ENCODE measurements around the gene HMGCS2. TPM values are rescaled to one million over a fixed set of nuclear protein-coding genes. Genes with fewer than 3 reads are reported as not detected.

HMGCS2 gene
- total and polyA plus RNA-seq, 5 experiments from 2014 or later: not detected

DNA sequence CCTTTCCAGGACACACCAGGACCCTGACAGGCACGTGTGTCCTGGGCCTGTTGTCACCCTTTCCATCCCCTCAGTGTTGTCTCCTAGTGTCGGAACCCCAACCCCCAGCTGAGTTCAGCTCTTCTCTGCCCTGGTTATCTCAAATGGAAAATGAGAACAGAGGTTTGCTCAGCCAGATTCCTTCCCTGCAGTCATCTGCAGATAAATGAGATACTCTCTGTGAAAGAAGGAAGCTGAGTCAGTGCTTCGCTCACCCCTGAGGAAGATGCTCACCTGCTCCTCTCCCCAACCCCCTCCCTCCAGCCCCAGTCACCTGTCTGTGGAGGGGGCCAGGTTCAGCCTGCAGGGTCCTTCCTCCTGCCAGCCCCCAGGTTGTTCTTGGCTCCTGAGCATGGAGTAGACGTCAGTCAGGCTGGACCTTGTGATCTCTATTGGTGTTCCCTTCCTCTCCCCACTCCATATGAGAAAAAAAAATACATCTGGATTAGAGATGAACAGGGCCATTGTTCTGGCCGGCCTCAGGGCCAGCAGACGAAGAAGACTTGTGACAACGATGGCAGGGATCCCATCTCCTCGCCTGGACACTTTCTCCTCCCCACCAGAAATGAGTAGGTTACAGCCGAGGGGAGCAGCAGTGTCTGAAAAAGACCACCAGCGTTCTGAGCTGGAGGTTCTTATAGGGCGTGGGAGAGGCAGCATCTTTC lies 36.1 kb downstream of the HMGCS2 start:
- Mint-ChIP-seq H3K27ac (no peak overlapping the region), H3K4me1 (peaks cover 0 to 4% (median 0%) of the 10 kb centered on the region in 4 donors), H3K4me3 (no peak overlapping the region), H3K9me3 (no peaks in the 10 kb centered on the region), H3K27me3 (no peaks in the 10 kb centered on the region), H3K36me3 (peaks cover 5 to 69% (median 18%) of the 10 kb centered on the region in 3 donors)
- POLR2A ChIA-PET: no interaction called here
- DNase-seq: no peak
- ATAC-seq: no peak

DNA sequence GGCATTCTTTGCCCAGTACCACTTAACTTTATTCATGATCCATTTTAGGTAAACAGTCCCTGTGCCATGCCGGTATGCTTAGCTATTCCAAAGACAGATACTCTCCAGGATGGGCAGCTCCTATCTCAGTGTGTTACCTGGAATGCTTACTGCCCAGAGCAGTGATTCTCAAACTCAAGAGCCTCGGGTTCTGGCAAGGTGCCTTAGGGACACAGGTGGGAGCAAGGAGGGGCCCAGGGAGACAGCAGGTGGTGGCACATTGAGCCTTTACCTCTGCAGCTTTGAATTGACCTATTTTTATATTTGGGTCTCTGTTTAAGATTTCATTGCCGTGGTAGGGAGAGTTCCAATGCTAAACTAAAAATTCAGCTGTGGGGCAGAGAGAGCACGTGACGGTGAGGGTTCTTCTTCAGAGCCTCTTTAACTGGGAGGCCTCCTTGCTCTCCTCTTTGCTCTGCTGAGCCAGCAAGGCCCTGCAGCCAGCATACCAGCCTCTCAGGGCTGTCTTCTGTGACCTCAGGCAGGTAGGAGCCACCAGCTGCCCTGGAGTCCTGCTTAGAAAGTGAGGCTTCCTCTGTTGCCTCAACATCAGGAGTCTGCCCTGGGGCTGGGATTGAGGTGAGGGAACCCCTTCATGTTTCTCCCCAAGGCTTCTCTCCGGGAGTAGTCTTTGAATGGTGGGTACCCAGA lies 36.8 kb downstream of the HMGCS2 start:
- POLR2A ChIA-PET: no interaction called here

DNA sequence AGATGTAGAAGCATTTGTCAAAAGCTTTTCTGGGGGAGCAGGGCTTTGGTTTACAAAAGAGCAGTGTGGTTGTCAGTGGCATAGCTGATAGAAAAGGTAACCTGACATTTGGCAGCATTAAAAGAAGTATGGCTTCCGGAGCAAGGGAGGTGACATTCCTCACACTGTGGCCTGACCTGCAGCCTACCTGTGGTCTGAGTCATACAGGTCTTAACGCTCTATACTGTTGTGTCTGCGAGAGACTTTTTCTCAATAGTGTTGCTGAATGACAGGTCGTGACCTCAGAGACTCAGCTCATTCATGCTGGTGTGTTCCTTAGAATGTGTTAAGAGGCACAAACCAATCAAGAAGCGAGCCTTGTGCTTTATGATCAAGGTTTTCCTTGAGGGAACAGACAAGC lies 37.6 kb downstream of the HMGCS2 start:
- no peak for DNase-seq
- ATAC-seq: no peak
- Mint-ChIP-seq H3K9me3 (no peaks in the 10 kb centered on the region), H3K36me3 (peaks cover 5 to 71% (median 29%) of the 10 kb centered on the region in 3 donors), H3K4me1 (peaks cover 0 to 4% (median 0%) of the 10 kb centered on the region in 4 donors), H3K27me3 (no peaks in the 10 kb centered on the region), H3K4me3 (no peak overlapping the region), H3K27ac (no peak overlapping the region)
- POLR2A ChIA-PET: no interaction called here

More for the DNA sequence above, 36.8 kb downstream of the HMGCS2 start:
- no peak overlapping the region for H3K27ac Mint-ChIP-seq
- no peaks in the 10 kb centered on the region for H3K9me3 Mint-ChIP-seq
- H3K4me1 Mint-ChIP-seq: peaks cover 0 to 4% (median 0%) of the 10 kb centered on the region in 4 donors
- no peaks in the 10 kb centered on the region for H3K27me3 Mint-ChIP-seq
- no peak overlapping the region for H3K4me3 Mint-ChIP-seq
- peaks cover 5 to 71% (median 23%) of the 10 kb centered on the region in 3 donors for H3K36me3 Mint-ChIP-seq
- no peak for DNase-seq
- ATAC-seq: no peak

DNA sequence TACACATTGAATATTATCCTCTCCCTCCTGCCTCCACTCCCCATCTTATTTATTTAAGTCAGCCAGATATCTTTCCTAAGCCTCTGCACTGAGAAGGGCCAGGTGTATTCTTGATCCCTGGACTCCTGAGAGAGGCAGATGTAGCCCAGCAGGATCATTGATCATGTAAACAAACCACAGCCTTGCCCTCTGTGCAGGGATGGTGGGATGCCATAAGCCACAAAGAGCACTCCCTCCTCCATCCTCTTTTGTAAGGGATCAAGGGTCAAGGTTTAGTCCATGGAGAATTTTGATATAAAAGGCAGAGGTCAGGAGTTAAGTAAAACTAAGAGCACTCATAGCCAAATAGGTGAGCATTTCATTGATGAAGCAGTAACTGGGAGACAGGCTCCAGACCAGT lies 39.7 kb downstream of the HMGCS2 start:
- Mint-ChIP-seq H3K4me1 (peaks cover 0 to 8% (median under 1%) of the 10 kb centered on the region in 4 donors), H3K36me3 (peaks cover 5 to 75% (median 20%) of the 10 kb centered on the region in 3 donors), H3K9me3 (no peaks in the 10 kb centered on the region), H3K4me3 (no peak overlapping the region), H3K27ac (no peak overlapping the region), H3K27me3 (no peaks in the 10 kb centered on the region)
- DNase-seq (no peak), ATAC-seq (no peak)
- POLR2A ChIA-PET: no interaction called here

DNA sequence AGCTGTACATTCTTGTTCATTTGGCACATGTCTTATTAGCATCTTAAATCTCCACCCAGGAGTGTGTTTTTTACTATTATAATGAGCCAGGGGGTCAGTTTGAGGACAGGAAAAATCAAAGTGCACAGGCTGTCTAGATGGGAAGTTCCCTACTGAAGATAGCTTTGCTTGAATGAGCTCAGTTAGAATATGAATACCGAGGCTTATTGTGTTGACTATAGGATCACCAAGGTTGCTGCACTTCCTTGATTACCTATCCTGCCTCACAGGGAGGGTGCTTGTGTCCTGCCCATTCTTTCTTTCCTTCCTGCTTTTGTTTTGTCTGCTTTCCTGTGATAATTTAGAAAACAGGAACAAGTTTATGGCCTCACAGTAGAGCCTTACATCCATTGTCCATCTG lies 40.7 kb downstream of the HMGCS2 start:
- no peak for ATAC-seq
- no peak for DNase-seq
- Mint-ChIP-seq H3K4me1 (peaks cover 0 to 8% (median under 1%) of the 10 kb centered on the region in 4 donors), H3K9me3 (no peaks in the 10 kb centered on the region), H3K4me3 (no peak overlapping the region), H3K27me3 (no peaks in the 10 kb centered on the region), H3K27ac (peak overlapping the region in 2 of 10 donors; percentile 0 to 13), H3K36me3 (peaks cover 5 to 82% (median 26%) of the 10 kb centered on the region in 3 donors)
- POLR2A ChIA-PET: no interaction called here

DNA sequence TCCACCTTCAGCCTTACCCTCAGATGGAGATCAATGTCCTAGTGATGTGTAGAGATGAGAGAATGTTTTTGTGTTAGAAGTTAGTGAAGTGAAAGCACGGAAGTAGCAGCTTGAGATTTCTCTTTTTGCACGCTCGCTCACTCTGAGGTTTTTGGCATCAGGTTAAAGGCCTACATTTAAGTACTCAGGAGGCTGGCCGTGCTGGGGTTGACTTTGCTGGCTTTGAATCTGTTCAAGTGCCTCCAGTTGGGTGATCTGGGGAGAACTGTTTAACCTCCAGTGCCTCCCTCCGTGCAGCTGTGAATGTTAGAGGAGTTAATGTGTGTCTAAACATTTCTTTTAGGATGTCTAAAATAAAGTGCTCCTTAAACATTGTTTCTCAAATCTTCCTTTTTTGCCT lies 43.1 kb downstream of the HMGCS2 start:
- H3K27ac Mint-ChIP-seq: peak overlapping the region in 9 of 10 donors; percentile 23 to 81 (median 55)
- no peaks in the 10 kb centered on the region for H3K27me3 Mint-ChIP-seq
- POLR2A ChIA-PET: no interaction called here
- peak overlapping the region in 1 of 10 donors; percentile 29 for H3K4me3 Mint-ChIP-seq
- peaks cover 0 to 9% (median 2%) of the 10 kb centered on the region in 4 donors for H3K4me1 Mint-ChIP-seq
- ATAC-seq (no peak), DNase-seq (no peak)
- peaks cover 5 to 90% (median 37%) of the 10 kb centered on the region in 3 donors for H3K36me3 Mint-ChIP-seq
- no peaks in the 10 kb centered on the region for H3K9me3 Mint-ChIP-seq

DNA sequence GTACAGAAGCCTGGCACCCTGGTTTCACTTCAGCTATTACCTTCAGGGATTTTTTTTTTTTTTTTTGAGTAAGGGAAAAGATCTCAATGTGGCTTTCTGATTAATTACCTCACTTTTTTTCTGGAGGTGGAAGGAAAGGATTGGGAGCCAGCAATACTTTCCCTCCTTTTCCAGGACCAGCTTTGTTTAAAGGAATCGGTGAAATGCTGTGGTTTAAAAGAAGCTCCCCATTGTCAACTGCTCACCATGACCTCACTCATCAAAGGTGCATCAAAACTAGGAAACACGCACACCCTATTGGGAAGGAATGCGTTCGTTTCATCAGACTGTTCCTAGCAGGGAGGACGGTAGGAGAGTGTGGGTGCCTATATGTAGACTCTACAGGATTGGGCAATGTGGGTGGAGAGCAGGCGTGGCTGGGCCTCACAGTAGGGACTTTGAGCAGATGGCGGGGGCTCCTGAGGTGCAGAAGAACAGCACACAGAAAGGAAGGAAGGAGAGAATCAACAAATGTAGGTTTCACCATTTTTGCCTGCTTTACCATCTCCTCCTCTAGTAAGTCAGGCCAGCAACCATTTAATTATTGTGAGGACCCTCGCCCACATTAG lies 44.0 kb downstream of the HMGCS2 start:
- H3K36me3 Mint-ChIP-seq: peaks cover 5 to 89% (median 31%) of the 10 kb centered on the region in 3 donors
- DNase-seq: no peak

DNA sequence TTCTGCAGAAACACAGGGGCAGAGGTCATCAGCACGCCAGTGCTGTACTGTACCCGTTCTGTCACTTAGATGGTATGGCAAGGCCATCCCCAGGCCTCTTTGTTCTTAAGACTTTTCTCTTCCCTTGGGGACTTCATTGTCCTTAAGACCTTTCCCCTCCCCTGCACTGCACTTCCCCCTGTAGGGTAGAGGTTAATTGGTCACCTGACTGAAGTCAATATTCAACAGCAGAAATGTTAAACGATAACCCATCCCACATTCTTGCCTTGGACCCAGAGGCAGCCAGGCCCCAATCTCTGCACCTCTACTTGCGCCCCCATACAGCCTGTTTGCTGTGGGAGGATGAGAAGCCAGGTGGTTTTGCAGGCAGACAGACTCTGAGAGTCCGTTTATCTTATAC lies 46.8 kb downstream of the HMGCS2 start:
- Mint-ChIP-seq H3K36me3 (peaks cover 0 to 63% (median 26%) of the 10 kb centered on the region in 3 donors), H3K9me3 (no peaks in the 10 kb centered on the region)

More for the DNA sequence above, 44.0 kb downstream of the HMGCS2 start:
- H3K27me3 Mint-ChIP-seq: no peaks in the 10 kb centered on the region
- no peak for ATAC-seq
- peak overlapping the region in 2 of 10 donors; percentile 54 to 80 for H3K27ac Mint-ChIP-seq
- no peaks in the 10 kb centered on the region for H3K9me3 Mint-ChIP-seq
- no peak overlapping the region for H3K4me3 Mint-ChIP-seq
- peaks cover 0 to 10% (median 2%) of the 10 kb centered on the region in 4 donors for H3K4me1 Mint-ChIP-seq
- POLR2A ChIA-PET: no interaction called here

DNA sequence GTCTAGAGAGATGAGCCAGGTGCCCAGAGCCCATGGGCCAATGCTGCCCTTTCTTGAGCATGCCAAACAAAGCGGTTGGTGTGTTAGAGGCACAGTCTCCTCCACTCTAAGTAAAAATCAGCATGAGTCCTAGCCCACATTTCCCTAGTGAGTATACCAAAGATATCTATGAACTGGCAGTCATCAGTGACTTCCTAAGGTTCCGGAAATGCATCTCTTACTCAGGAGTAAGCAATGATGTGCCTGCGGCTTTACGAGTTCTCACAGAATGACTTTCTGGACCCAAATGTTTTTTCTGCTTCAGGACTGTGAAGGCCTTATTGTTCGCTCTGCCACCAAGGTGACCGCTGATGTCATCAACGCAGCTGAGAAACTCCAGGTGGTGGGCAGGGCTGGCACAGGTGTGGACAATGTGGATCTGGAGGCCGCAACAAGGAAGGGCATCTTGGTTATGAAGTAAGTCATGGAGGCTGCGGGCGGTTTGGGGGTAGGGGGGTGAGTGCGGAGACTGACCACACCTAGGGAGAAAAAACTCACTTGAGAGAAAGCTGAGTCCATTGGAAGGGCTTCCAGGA lies 47.8 kb downstream of the HMGCS2 start:
- POLR2A ChIA-PET: no interaction called here
- H3K27me3 Mint-ChIP-seq: no peaks in the 10 kb centered on the region
- H3K36me3 Mint-ChIP-seq: peaks cover 0 to 55% (median 20%) of the 10 kb centered on the region in 3 donors
- H3K27ac Mint-ChIP-seq: peak overlapping the region in 1 of 10 donors; percentile 20
- DNase-seq (no peak), ATAC-seq (no peak)
- H3K4me3 Mint-ChIP-seq: no peak overlapping the region
- peaks cover 4 to 23% (median 16%) of the 10 kb centered on the region in 4 donors for H3K4me1 Mint-ChIP-seq
- no peaks in the 10 kb centered on the region for H3K9me3 Mint-ChIP-seq

More for the DNA sequence above, 46.8 kb downstream of the HMGCS2 start:
- no peak overlapping the region for H3K4me3 Mint-ChIP-seq
- POLR2A ChIA-PET: no interaction called here
- H3K4me1 Mint-ChIP-seq: peaks cover 0 to 16% (median 11%) of the 10 kb centered on the region in 4 donors
- no peak for ATAC-seq
- H3K27ac Mint-ChIP-seq: peak overlapping the region in 1 of 10 donors; percentile 1
- DNase-seq: no peak
- H3K27me3 Mint-ChIP-seq: no peaks in the 10 kb centered on the region

DNA sequence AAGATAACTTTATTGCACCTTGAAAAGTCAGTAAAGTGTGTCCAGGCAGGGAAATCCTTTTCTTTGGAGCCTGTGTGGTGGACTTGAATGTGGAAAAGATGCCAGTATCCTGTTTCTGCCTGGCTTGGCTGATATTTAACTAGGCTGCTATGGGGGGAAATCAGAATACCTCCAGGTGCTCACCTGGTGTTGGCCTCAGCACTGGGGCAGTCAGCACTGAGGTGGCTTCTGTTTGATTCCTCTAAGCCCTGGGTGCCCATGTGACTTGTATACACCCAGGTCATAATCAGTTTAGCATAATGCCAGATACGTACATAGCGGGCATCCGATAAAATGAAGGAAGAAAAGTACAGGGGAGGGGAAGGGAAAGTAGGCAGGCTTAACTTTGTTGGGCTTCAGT lies 49.7 kb downstream of the HMGCS2 start:
- no peaks in the 10 kb centered on the region for H3K27me3 Mint-ChIP-seq
- ATAC-seq: no peak
- POLR2A ChIA-PET: interaction anchor here (0.7 kb wide), 1 partner anchor 58 kb away, joined by 3 read pairs; no protein-coding TSS in a partner anchor
- H3K36me3 Mint-ChIP-seq: peaks cover 0 to 37% (median 19%) of the 10 kb centered on the region in 3 donors
- peaks cover 18 to 40% (median 26%) of the 10 kb centered on the region in 4 donors for H3K4me1 Mint-ChIP-seq
- H3K4me3 Mint-ChIP-seq: no peak overlapping the region
- peak overlapping the region in 2 of 10 donors; percentile 2 to 13 for H3K27ac Mint-ChIP-seq
- no peak for DNase-seq
- H3K9me3 Mint-ChIP-seq: no peaks in the 10 kb centered on the region

DNA sequence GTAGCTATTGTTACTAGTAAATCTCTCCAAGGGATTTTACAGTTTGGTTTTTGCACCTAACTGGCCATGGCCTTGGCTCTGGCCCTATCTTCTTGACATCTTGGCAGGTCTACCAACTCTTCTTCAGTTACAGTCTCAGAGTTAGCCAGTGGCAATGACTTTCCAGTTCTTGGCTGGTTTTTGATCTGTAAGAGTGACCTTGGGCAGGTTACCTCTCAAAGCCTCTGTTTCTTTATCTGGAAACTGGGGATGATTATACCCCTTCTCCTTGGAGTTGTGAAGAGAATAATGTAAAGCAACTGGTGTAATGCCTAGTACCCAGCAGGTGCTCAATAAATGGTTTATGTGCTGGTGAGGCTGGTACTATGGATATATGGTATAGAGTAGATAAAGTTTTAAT lies 50.3 kb downstream of the HMGCS2 start:
- peak overlapping the region in 1 of 10 donors; percentile 13 for H3K27ac Mint-ChIP-seq
- H3K4me1 Mint-ChIP-seq: peaks cover 22 to 45% (median 31%) of the 10 kb centered on the region in 4 donors
- no peaks in the 10 kb centered on the region for H3K9me3 Mint-ChIP-seq

DNA sequence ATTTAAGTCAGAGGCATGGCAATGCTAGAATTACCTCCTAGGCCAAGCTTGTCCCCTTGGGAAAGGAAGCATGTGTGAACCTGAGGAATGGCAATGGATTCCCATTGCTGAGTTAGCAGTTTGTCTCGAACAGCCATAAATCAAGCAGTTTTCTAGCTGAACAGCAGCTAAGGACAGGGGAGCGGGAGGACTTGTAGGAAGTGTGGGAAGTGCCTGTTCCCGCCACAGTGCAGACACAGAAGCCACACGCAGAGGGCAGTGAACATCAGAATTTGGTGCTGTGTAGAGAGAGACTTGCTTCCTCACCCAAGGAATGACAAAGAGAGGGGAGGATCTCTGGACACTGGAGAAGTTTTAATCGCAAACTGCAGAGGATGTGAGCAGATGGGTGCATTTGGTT lies 53.2 kb downstream of the HMGCS2 start:
- DNase-seq (no peak), ATAC-seq (no peak)
- POLR2A ChIA-PET: no interaction called here
- Mint-ChIP-seq H3K27ac (peak overlapping the region in 3 of 10 donors; percentile 17 to 66 (median 41)), H3K4me3 (peak overlapping the region in 2 of 10 donors; percentile 20 to 22), H3K4me1 (peaks cover 29 to 54% (median 45%) of the 10 kb centered on the region in 4 donors), H3K27me3 (peaks cover 0 to 4% (median 0%) of the 10 kb centered on the region in 5 donors), H3K9me3 (peaks cover 0 to 3% (median 0%) of the 10 kb centered on the region in 9 donors), H3K36me3 (peaks cover 0 to 5% (median 0%) of the 10 kb centered on the region in 3 donors)

More for the DNA sequence above, 50.3 kb downstream of the HMGCS2 start:
- H3K36me3 Mint-ChIP-seq: peaks cover 0 to 31% (median 16%) of the 10 kb centered on the region in 3 donors
- no peak for DNase-seq
- POLR2A ChIA-PET: no interaction called here
- H3K4me3 Mint-ChIP-seq: no peak overlapping the region
- no peaks in the 10 kb centered on the region for H3K27me3 Mint-ChIP-seq
- ATAC-seq: no peak

Data from naive thymus-derived CD8-positive, alpha-beta T cell (primary cell).